AG09319 (cell line): Measurements from ENCODE around the gene PRKCI.
"Not testable (repeated sequence)": the region's sequence is repeated elsewhere in the genome, so short reads cannot be mapped to it uniquely, and the experiment has no call there.

Experiments used
- DNase-seq: peaks from one replicate; pipeline ENCODE4 v3.0.0-alpha.2; 2010; ENCODE audit warnings: low read depth; ENCODE audit errors: extremely low read depth
- CTCF ChIP-seq: IDR thresholded peaks from 2 replicates; pipeline ENCODE4 v1.5.1; 2011; ENCODE audit warnings: low read depth, mild to moderate bottlenecking, inconsistent platforms, low read length, moderate library complexity

The PRKCI gene

GRCh38 chr3:170221924-170222646, at the start of gene PRKCI:
TSS of gene PRKCI (plus strand) at chr3:170222424. CDS start at chr3:170222670, 246 bp downstream.
- no peak for TF ChIP-seq CTCF
- peak; percentile 92 for DNase-seq

- no peak for DNase-seq
- no peak for TF ChIP-seq CTCF
Observed at GRCh38 chr3:170178651-170179050, 43.6 kb upstream of the PRKCI start.

GRCh38 chr3:170179432-170179831, 42.8 kb upstream of the PRKCI start:
- DNase-seq, result no peak
- no peak for TF ChIP-seq CTCF

GRCh38 chr3:170180079-170180907, 41.9 kb upstream of the PRKCI start:
- no peak for TF ChIP-seq CTCF
- DNase-seq, result no peak

GRCh38 chr3:170180908-170181885, 41.0 kb upstream of the PRKCI start, which contains the start of gene PHC3:
TSS of gene PHC3 (minus strand) at chr3:170181733. CDS start at chr3:170181715, 18 bp downstream.
- TF ChIP-seq CTCF, result no peak
- DNase-seq, result peak; percentile 73

- TF ChIP-seq CTCF, result no peak
- DNase-seq, result no peak
Observed at GRCh38 chr3:170189398-170190256, 32.6 kb upstream of the PRKCI start.

- not testable (repeated sequence) for DNase-seq
Observed at GRCh38 chr3:170195759-170196158, 26.5 kb upstream of the PRKCI start.
